ENCODE measurements around the gene C19orf44.
"Not testable (repeated sequence)": the region's sequence is repeated elsewhere in the genome, so short reads cannot be mapped to it uniquely, and the experiment has no call there.

Gene C19orf44

GRCh38 chr19:16461630-16462051 lies 34.6 kb upstream of the C19orf44 start:
- Mint-ChIP-seq H3K9me3 (no peaks in the 10 kb centered on the region), H3K27ac (no peak overlapping the region), H3K4me1 (ENCODE audit: low read depth) (peaks cover 62% of the 10 kb centered on the region), H3K27me3 (no peaks in the 10 kb centered on the region), H3K36me3 (ENCODE audit: low read depth) (peaks cover 9% of the 10 kb centered on the region), H3K4me3 (no peak overlapping the region)

GRCh38 chr19:16462757-16463250 lies 33.4 kb upstream of the C19orf44 start:
- H3K27me3 Mint-ChIP-seq: no peaks in the 10 kb centered on the region
- peaks cover 13% of the 10 kb centered on the region for H3K36me3 Mint-ChIP-seq (ENCODE audit: low read depth)
- no peaks in the 10 kb centered on the region for H3K9me3 Mint-ChIP-seq
- peaks cover 60% of the 10 kb centered on the region for H3K4me1 Mint-ChIP-seq (ENCODE audit: low read depth)
- no peak overlapping the region for H3K27ac Mint-ChIP-seq
- no peak overlapping the region for H3K4me3 Mint-ChIP-seq

DNA sequence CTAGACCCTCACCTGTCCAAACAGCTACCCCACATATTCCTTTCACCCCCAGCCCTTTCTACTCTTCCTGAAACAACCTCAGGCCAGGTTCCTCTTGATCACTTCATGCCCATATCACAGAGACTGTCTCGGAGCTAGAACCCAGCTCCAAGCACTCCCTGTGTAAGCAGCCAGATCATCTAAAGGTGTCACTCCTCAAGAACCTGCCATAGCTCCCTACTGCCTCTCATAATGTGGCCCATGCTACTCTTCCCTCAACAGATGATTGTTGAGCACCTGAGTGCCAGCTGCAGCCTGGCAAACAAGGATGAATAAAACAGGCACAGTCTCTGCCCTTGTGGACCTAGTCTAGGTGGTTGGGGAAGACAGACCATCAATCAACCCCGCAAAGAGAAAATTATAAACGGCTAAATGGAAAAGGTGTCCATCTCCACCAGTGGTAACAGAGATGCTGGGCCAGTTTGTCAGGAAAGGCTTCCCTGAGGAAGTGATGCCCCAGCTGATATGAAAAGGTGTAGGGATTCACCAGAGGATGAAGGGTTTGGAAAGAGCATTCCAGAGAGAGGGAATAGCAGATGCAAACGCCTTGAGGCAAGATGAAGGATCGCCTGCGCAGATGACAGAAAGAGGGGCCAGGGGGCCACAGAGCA lies 32.7 kb upstream of the C19orf44 start:
- Mint-ChIP-seq H3K4me3 (no peak overlapping the region), H3K4me1 (ENCODE audit: low read depth) (peaks cover 56% of the 10 kb centered on the region), H3K27ac (no peak overlapping the region), H3K27me3 (no peaks in the 10 kb centered on the region), H3K36me3 (ENCODE audit: low read depth) (peaks cover 13% of the 10 kb centered on the region), H3K9me3 (no peaks in the 10 kb centered on the region)

DNA sequence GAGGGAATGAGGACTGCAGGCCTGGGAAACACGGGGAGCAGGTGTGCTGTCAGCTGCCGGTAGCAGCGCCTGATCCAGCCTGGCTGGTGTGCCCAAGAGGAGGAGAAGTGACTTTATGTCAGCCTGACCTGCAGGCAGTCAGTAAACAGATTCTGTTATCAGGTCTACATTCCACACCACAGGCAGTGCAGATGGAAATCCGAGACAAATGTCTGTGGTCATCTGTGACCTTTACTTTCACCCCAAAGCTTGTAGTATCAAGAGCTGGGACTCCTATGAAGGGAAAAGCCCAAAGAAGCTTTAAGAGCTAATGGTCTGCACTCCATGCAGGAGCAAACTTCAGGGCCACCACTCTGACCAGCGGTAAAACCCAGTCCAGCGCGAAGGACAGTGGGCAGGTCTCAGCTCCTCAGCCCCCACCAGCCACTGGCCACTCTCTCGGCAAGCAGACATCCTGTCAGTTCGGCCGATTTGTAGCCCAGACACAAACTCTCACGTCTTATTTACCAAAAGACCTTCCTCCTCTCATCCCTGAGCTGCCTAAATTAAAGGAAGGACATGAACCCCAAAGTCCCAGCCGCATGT lies 32.1 kb upstream of the C19orf44 start:
- Mint-ChIP-seq H3K4me1 (ENCODE audit: low read depth) (peaks cover 58% of the 10 kb centered on the region), H3K36me3 (ENCODE audit: low read depth) (peaks cover 13% of the 10 kb centered on the region), H3K27ac (no peak overlapping the region), H3K27me3 (no peaks in the 10 kb centered on the region), H3K4me3 (no peak overlapping the region), H3K9me3 (no peaks in the 10 kb centered on the region)

- Mint-ChIP-seq H3K27ac (no peak overlapping the region), H3K4me3 (no peak overlapping the region)
Observed at GRCh38 chr19:16465239-16465638, 31.0 kb upstream of the C19orf44 start.

GRCh38 chr19:16466802-16467427 lies 29.3 kb upstream of the C19orf44 start:
- not testable (repeated sequence) for H3K4me3 Mint-ChIP-seq, H3K9me3 Mint-ChIP-seq, H3K27ac Mint-ChIP-seq, H3K27me3 Mint-ChIP-seq
- peaks cover 13% of the 10 kb centered on the region for H3K36me3 Mint-ChIP-seq (ENCODE audit: low read depth)
- H3K4me1 Mint-ChIP-seq (ENCODE audit: low read depth): peaks cover 63% of the 10 kb centered on the region

More at GRCh38 chr19:16465239-16465638, 31.0 kb upstream of the C19orf44 start:
- H3K27me3 Mint-ChIP-seq: no peaks in the 10 kb centered on the region
- H3K36me3 Mint-ChIP-seq (ENCODE audit: low read depth): peaks cover 13% of the 10 kb centered on the region
- peaks cover 56% of the 10 kb centered on the region for H3K4me1 Mint-ChIP-seq (ENCODE audit: low read depth)
- H3K9me3 Mint-ChIP-seq: no peaks in the 10 kb centered on the region

DNA sequence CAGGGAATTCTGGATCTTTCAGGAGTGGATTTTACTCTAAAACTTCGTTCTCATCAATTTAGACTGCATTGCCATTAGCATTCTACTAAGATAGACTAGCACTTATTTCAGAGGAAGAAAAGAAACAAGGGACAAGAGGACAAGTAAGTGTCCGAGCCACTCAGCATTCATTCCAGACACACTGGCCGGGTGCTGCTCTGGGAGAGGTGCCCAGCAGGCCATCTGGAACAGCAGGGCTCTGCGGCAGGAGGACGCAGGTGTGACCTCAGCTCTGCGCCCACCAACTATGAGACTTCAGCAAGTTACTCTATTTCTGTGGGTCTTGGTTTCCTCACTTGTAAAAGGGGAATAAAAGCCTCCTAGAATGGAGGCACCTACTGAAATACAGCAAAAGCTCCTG lies 28.6 kb upstream of the C19orf44 start:
- H3K4me1 Mint-ChIP-seq (ENCODE audit: low read depth): peaks cover 63% of the 10 kb centered on the region
- H3K27me3 Mint-ChIP-seq: no peaks in the 10 kb centered on the region
- peaks cover 13% of the 10 kb centered on the region for H3K36me3 Mint-ChIP-seq (ENCODE audit: low read depth)
- H3K4me3 Mint-ChIP-seq: no peak overlapping the region
- no peak overlapping the region for H3K27ac Mint-ChIP-seq
- no peaks in the 10 kb centered on the region for H3K9me3 Mint-ChIP-seq

GRCh38 chr19:16470541-16470910 lies 25.7 kb upstream of the C19orf44 start:
- no peaks in the 10 kb centered on the region for H3K9me3 Mint-ChIP-seq
- H3K4me1 Mint-ChIP-seq (ENCODE audit: low read depth): peaks cover 42% of the 10 kb centered on the region
- peak overlapping the region; percentile 91 for H3K4me3 Mint-ChIP-seq
- H3K27ac Mint-ChIP-seq: no peak overlapping the region
- H3K27me3 Mint-ChIP-seq: no peaks in the 10 kb centered on the region
- peaks cover 8% of the 10 kb centered on the region for H3K36me3 Mint-ChIP-seq (ENCODE audit: low read depth)

GRCh38 chr19:16470911-16471811 lies 25.0 kb upstream of the C19orf44 start:
- Mint-ChIP-seq H3K36me3 (ENCODE audit: low read depth) (peaks cover 7% of the 10 kb centered on the region), H3K4me3 (peak overlapping the region; percentile 91), H3K9me3 (no peaks in the 10 kb centered on the region), H3K27ac (peak overlapping the region; percentile 55), H3K4me1 (ENCODE audit: low read depth) (peaks cover 40% of the 10 kb centered on the region), H3K27me3 (no peaks in the 10 kb centered on the region)

GRCh38 chr19:16472559-16472899 lies 23.7 kb upstream of the C19orf44 start:
- not testable (repeated sequence) for H3K36me3 Mint-ChIP-seq (ENCODE audit: low read depth); H3K27me3 Mint-ChIP-seq; H3K9me3 Mint-ChIP-seq; H3K27ac Mint-ChIP-seq
- Mint-ChIP-seq H3K4me1 (ENCODE audit: low read depth) (peaks cover 31% of the 10 kb centered on the region), H3K4me3 (peak overlapping the region; percentile 75)

DNA sequence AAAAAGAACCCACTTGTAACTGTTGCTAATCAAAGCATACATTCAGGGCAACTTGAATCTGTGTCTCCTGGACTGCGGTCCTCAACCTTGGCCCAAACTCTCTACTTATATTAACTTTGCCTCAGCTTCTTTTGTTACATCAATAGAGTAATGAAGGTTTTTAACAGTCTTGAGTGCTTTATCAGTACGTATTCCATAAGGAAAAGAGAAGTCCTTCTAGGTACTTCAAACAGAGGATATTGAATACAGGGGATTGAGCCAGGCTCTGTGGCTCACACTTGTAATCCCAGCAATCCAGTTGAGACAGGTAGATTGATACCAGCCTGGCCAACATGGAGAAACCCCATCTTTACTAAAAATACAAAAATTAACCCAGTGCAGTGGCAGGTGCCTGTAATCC lies 23.2 kb upstream of the C19orf44 start:
- H3K27ac Mint-ChIP-seq: no peak overlapping the region
- H3K36me3 Mint-ChIP-seq (ENCODE audit: low read depth): no peaks in the 10 kb centered on the region
- H3K4me1 Mint-ChIP-seq (ENCODE audit: low read depth): peaks cover 26% of the 10 kb centered on the region
- H3K4me3 Mint-ChIP-seq: peak overlapping the region; percentile 39
- no peaks in the 10 kb centered on the region for H3K27me3 Mint-ChIP-seq
- H3K9me3 Mint-ChIP-seq: no peaks in the 10 kb centered on the region

DNA sequence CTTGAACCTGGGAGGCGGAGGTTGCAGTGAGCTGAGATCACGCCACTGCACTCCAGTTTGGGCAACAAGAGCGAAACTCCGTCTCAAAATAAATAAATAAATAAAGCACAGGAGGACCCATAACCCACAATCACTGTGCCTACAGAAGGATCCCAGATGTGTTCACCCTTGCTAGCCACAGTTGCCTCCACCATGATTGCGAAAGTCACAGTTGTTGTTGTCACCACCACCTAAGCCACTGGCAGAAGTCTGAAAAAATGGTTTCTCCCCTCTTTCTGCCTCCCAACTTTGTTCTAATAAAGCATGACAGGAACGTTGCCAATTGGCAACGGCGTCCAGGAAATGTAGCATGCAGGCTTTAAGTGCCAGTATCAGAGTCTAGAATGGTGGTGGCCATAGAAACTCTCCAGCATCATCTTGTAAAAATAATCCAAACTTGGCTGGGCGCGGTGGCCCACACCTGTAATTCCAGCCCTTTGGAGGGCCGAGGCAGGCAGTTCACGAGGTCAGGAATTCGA lies 22.3 kb upstream of the C19orf44 start:
- Mint-ChIP-seq H3K27ac (no peak overlapping the region), H3K9me3 (no peaks in the 10 kb centered on the region), H3K4me3 (no peak overlapping the region), H3K36me3 (ENCODE audit: low read depth) (no peaks in the 10 kb centered on the region), H3K27me3 (no peaks in the 10 kb centered on the region), H3K4me1 (ENCODE audit: low read depth) (peaks cover 20% of the 10 kb centered on the region)

GRCh38 chr19:16476401-16476800 lies 19.8 kb upstream of the C19orf44 start:
- Mint-ChIP-seq H3K27me3 (no peaks in the 10 kb centered on the region), H3K4me3 (no peak overlapping the region), H3K36me3 (ENCODE audit: low read depth) (no peaks in the 10 kb centered on the region), H3K4me1 (ENCODE audit: low read depth) (no peaks in the 10 kb centered on the region), H3K9me3 (no peaks in the 10 kb centered on the region), H3K27ac (no peak overlapping the region)

GRCh38 chr19:16477311-16477710 lies 18.9 kb upstream of the C19orf44 start:
- Mint-ChIP-seq H3K4me1 (ENCODE audit: low read depth) (no peaks in the 10 kb centered on the region), H3K27me3 (no peaks in the 10 kb centered on the region), H3K27ac (no peak overlapping the region), H3K9me3 (no peaks in the 10 kb centered on the region), H3K4me3 (no peak overlapping the region), H3K36me3 (ENCODE audit: low read depth) (no peaks in the 10 kb centered on the region)

DNA sequence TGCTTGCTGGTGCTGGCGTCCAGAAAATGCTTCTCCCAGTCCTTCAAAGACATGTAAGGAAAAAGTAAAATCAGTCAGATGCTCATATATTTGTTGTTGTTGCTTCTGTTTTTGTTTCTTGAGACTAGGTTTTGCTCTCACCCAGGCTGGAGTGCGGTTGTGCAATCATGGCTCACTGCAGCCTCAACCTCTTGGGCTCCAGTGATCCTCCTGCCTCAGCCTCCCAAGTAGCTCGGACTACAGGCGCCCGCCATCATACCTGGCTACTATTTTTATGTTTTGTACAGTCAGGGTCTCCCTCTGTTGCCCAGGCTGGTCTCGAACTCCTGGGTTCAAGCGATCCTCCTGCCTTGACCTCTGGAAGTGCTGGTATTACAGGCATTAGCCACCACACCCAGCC lies 13.4 kb upstream of the C19orf44 start:
- Mint-ChIP-seq H3K4me3 (no peak overlapping the region), H3K36me3 (ENCODE audit: low read depth) (no peaks in the 10 kb centered on the region), H3K9me3 (no peaks in the 10 kb centered on the region), H3K27me3 (no peaks in the 10 kb centered on the region), H3K27ac (no peak overlapping the region), H3K4me1 (ENCODE audit: low read depth) (no peaks in the 10 kb centered on the region)

Data from stimulated activated naive CD8-positive, alpha-beta T cell treated with anti-CD3 and anti-CD28 coated beads, Interleukin-15, Interleukin-2, amounts not matched to agents 100 ng/mL and 50 ng/mL, for 24 hours (primary cell).